ENCODE measurements around the gene EGFLAM.

DNA sequence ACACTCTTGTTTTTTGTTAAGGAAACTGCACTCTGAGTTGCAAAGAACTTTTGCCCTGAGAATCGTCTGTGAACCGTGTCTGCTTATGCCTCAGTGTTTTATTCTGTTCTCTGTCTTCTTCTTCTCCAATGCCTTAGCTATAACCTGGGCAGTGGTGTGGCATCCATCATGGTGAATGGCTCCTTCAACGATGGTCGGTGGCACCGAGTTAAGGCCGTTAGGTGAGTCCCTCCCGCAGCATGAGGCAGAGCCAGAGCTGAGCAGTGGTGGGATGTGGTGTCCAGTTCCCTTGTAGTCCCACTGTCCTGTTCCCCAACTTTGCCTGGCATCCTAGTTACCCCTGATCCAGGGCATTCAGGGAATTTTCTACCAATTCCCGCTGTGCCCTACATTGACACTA is 199.8 kb downstream of the EGFLAM start:
- no peak for TF ChIP-seq POLR2AphosphoS5 (IDR thresholded peaks at IDR 0.05)
- TF ChIP-seq, protein P1, sequence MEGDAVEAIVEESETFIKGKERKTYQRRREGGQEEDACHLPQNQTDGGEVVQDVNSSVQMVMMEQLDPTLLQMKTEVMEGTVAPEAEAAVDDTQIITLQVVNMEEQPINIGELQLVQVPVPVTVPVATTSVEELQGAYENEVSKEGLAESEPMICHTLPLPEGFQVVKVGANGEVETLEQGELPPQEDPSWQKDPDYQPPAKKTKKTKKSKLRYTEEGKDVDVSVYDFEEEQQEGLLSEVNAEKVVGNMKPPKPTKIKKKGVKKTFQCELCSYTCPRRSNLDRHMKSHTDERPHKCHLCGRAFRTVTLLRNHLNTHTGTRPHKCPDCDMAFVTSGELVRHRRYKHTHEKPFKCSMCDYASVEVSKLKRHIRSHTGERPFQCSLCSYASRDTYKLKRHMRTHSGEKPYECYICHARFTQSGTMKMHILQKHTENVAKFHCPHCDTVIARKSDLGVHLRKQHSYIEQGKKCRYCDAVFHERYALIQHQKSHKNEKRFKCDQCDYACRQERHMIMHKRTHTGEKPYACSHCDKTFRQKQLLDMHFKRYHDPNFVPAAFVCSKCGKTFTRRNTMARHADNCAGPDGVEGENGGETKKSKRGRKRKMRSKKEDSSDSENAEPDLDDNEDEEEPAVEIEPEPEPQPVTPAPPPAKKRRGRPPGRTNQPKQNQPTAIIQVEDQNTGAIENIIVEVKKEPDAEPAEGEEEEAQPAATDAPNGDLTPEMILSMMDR (IDR thresholded peaks at IDR 0.05) = no peak

Measured in esophagus muscularis mucosa (tissue), 3 donors.